ENCODE measurements around the gene CIDEB.

Gene CIDEB

GRCh38 chr14:24286996-24287395 lies 20.8 kb downstream of the CIDEB start:
- DNase-seq, result no peak

GRCh38 chr14:24285351-24285750 lies 22.4 kb downstream of the CIDEB start:
- DNase-seq, result no peak

- no peak for DNase-seq
These were observed 23.2 kb downstream of the CIDEB start for GRCh38 chr14:24284501-24285035.

GRCh38 chr14:24283796-24284460 lies 23.8 kb downstream of the CIDEB start:
- DNase-seq, result no peak

GRCh38 chr14:24282736-24283135 lies 25.0 kb downstream of the CIDEB start:
- no peak for DNase-seq

DNA sequence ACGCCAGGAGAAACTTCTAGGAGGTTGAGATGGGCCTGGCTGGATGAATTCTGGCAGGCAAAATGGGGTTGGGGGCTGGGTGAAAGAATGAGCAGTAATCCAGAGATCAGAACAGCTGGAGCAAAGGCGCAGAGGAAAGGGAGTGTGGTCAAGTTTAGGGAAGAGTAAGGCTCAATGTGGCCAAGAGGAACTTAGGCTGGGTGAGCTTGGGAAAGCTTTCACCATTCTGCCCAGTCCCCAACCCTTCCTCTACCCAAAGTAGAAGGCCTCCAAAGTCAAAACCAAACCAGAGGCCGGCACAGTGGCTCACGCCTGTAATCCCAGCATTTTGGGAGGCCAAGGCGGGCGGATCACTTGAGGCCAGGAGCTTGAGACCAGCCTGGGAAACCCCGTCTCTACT lies 26.1 kb downstream of the CIDEB start:
- DNase-seq, result no peak

DNA sequence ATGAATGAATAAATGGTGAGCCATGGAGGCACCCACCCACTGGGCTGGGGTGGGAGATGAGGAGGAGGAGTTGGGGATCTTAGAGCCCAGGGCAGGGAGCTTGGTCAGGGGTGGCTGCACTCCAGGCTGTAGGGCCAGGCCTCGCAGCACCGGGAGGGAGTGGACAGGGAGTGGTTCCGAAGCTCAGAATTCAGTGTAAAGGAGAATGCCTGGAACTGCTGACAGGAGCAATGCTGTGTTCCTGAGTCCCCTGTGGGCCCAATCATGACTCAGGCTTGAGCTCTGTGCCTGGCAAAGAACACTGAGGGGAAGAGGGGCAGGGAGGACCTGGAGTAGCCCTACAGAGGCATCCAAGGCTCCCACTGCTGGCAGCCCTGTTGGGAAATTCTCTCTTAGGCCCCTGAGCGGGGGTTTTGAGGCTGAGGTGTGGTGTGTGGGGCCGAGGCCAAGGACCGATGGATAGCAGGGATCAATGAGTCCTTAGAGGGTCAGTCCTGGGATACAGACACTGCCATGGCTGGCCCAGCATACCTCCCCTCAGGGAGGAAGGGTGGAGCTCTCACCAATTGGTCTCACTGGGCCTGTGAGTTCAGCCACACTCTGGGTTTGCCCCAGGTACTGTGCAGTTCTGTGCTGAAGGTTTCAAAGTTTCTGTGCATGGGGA lies 26.8 kb downstream of the CIDEB start:
- DNase-seq, result no peak

DNA sequence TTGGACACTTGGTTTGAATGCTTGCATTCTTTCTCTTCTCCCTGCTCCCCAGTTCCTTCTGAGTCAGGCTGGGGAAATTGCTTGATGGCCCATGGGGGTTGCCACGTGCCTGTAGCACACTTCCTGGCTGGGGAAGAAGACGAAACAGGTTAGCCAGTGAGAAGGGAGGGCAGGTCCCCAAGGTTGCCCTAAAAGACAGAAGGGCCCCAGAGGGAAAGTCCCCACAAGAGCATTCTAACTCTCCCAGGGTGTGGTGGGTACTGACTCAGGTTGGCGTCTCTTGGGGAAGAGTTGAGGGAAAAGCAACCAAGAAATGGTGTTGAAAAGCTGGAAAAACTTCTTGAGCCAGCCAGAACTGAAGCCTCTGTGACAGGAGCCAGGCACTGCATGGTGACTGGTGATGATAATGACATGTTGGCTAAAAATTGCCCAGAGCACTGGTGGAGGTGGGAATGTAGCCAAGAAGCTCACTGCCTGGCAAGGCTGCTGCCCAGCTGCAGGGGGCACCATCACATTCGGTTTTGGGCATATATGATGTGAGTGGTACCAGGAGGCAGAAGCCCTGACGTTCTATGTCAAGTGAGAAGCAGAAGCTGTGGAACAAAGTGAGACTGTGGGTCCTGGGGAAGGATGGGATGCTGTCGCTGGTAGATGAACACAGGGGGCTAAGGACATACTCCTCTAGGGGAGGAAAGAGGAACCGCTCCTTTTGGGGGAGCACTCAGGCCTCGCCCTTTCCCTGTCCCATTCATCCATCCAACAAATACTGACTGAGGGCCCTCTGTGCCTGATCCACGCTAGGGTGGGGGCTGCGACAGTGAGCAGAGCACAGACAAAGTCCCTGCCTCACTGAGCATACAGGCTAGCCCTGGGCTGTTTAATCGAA lies 28.2 kb downstream of the CIDEB start:
- DNase-seq, result peak; percentile 76

DNA sequence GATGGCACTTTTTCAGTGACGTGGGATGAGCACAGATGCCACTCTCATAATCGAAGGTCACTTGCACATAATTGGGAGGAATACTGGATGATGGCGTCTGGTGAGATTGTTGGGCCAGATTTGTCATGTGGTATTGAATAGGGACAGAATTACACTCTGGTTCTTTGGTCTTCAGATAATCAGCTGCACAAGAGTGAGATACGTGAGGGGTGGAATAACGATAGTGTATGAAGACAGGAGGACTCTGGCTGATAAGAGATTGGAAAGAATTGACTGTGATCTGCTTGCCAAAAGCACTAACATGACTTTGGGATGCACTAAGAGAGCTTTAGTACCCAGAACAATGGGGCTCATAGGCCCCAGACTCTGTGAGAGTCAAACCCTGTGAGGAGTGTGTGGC lies 29.4 kb downstream of the CIDEB start:
- DNase-seq, result no peak

DNA sequence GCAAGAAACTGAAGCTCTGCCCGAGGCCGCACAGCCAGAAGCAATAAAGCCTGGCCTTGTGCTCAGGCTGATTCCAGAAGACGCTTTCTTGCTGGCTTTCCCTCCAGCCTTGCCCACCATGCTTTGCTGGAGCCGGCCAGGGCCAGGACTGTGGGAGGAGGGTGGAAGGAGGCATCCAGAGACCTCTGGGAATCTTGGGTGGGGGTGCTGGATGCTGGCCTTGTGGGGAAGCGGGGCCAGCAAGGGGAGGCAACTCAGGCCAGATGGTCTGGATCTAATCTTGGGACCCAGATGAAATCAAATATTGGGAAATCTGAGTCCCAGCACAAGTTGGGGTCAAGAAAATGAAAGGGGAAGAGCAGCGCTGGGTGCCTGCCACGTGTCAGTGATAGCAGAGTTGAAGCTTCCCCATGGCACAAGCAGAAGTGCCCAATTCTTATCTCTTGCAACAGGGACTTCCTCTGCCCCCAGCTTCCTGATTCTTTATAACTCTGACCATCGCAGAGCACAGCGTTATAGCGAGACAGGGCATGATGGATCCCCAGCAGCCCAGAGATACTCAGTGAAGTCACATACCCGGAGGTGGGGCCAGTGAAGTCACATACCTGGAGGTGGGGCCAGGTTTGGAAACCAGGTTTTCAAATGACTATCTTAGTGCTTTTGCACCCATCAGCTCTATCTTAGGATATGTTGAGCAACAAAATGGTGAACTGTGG lies 30.0 kb downstream of the CIDEB start:
- no peak for DNase-seq

DNA sequence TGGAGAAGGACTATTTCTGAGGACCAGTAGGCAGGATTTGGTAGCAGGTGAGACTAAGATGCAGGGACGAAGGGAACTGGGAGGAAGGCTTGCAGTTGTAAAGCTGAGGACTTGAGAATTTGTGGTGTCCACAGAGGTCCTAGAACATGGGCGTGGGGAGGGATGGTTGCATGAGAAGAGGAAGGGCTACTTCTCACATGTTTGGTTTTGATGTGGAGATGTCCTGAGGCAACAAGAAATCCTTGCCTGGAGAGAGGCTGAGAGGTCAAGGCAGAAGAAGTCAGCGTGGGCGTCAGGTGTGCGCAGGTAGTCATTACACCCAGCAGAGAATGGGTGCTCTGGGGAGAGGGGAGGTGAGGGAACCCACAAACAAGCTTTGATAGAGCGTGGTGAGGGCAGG lies 30.7 kb downstream of the CIDEB start:
- no peak for DNase-seq

GRCh38 chr14:24274101-24274543 lies 33.7 kb downstream of the CIDEB start:
- peak; percentile 77 for DNase-seq

- DNase-seq, result no peak
These were observed 34.3 kb downstream of the CIDEB start for GRCh38 chr14:24273422-24273998.

GRCh38 chr14:24272467-24272866 lies 35.3 kb downstream of the CIDEB start:
- no peak for DNase-seq

GRCh38 chr14:24271834-24272263 lies 35.9 kb downstream of the CIDEB start:
- DNase-seq, result no peak

GRCh38 chr14:24271134-24271833 lies 36.5 kb downstream of the CIDEB start, which contains the start of gene RABGGTA:
Gene RABGGTA (minus strand): TSS chr14:24271597. CDS start chr14:24271115, 482 bp downstream.
- peak; percentile 93 for DNase-seq

GRCh38 chr14:24270537-24271133 lies 37.1 kb downstream of the CIDEB start:
- DNase-seq, result no peak

GRCh38 chr14:24269910-24270536 lies 37.8 kb downstream of the CIDEB start:
- no peak for DNase-seq

GRCh38 chr14:24269368-24269767 lies 38.4 kb downstream of the CIDEB start:
- no peak for DNase-seq

- no peak for DNase-seq
These were observed 39.6 kb downstream of the CIDEB start for GRCh38 chr14:24268225-24268624.

GRCh38 chr14:24267516-24267915 lies 40.3 kb downstream of the CIDEB start:
- DNase-seq, result no peak
